SU-DHL-6 (cell line): ENCODE results near the gene MCCC2.

Experiments used
- EZH2phosphoT487 ChIP-seq: fragments of 200-600 bp; sonication (generic), shearing (Covaris generic); conservative IDR thresholded peaks from 2 replicates; pipeline ENCODE4 v1.6.1; 2018; ENCODE audit warnings: mild to moderate bottlenecking, antibody characterized with exemption, low read length, moderate library complexity, mixed read lengths
- TF ChIP-seq, protein P1 (sequence below): fragments of 200-600 bp; sonication (generic); IDR thresholded peaks from one replicate; pipeline ENCODE4 v1.5.1; 2017; ENCODE audit warnings: antibody characterized with exemption, mild to moderate bottlenecking, low read length, moderate library complexity; ENCODE audit not compliant: insufficient read depth, poor library complexity, severe bottlenecking

DNA sequence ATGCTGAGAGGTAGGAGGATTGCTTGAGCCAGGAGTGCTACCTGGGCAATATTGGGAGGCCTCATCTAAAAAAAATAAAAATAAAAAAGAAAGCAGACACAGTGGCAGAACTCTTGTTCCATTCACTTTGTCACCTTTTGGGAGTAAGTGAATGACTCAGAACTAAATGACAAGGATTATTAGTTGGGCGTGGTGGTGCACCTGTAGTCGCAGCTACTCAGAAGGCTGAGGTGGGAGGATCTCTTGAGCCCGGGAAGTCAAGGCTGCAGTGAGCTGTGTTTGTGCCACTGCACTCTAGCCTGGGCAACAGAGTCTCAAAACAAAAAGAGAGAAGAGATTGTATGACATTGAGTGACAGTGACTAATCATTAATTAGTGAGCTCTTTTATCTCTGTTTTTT, 34.1 kb downstream of the MCCC2 start:
- TF ChIP-seq, protein P1, sequence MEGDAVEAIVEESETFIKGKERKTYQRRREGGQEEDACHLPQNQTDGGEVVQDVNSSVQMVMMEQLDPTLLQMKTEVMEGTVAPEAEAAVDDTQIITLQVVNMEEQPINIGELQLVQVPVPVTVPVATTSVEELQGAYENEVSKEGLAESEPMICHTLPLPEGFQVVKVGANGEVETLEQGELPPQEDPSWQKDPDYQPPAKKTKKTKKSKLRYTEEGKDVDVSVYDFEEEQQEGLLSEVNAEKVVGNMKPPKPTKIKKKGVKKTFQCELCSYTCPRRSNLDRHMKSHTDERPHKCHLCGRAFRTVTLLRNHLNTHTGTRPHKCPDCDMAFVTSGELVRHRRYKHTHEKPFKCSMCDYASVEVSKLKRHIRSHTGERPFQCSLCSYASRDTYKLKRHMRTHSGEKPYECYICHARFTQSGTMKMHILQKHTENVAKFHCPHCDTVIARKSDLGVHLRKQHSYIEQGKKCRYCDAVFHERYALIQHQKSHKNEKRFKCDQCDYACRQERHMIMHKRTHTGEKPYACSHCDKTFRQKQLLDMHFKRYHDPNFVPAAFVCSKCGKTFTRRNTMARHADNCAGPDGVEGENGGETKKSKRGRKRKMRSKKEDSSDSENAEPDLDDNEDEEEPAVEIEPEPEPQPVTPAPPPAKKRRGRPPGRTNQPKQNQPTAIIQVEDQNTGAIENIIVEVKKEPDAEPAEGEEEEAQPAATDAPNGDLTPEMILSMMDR, result no peak
- TF ChIP-seq EZH2phosphoT487, result no peak
